Neural progenitor cell (in vitro differentiated cells): ENCODE results near the gene MYO1C.

Source experiments
- EZH2 ChIP-seq: fragments of 200-600 bp; sonication (generic); IDR thresholded peaks from 2 replicates; pipeline ENCODE4 v1.6.1; 2017; ENCODE audit warnings: antibody characterized with exemption, mild to moderate bottlenecking, moderate library complexity
- TF ChIP-seq, protein P1 (sequence below): fragments of 200-600 bp; sonication (generic); IDR thresholded peaks from 2 replicates; pipeline ENCODE4 v1.5.1; 2017; ENCODE audit warnings: antibody characterized with exemption, mild to moderate bottlenecking

- TF ChIP-seq, protein P1, sequence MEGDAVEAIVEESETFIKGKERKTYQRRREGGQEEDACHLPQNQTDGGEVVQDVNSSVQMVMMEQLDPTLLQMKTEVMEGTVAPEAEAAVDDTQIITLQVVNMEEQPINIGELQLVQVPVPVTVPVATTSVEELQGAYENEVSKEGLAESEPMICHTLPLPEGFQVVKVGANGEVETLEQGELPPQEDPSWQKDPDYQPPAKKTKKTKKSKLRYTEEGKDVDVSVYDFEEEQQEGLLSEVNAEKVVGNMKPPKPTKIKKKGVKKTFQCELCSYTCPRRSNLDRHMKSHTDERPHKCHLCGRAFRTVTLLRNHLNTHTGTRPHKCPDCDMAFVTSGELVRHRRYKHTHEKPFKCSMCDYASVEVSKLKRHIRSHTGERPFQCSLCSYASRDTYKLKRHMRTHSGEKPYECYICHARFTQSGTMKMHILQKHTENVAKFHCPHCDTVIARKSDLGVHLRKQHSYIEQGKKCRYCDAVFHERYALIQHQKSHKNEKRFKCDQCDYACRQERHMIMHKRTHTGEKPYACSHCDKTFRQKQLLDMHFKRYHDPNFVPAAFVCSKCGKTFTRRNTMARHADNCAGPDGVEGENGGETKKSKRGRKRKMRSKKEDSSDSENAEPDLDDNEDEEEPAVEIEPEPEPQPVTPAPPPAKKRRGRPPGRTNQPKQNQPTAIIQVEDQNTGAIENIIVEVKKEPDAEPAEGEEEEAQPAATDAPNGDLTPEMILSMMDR: no peak
- TF ChIP-seq EZH2: no peak
Observed at GRCh38 chr17:1474402-1475189, 17.9 kb downstream of the MYO1C start.
